Superior temporal gyrus (tissue), 1 donor: Measurements from ENCODE around the gene CDC6.

ENCODE experiments used
- DNase-seq: peaks from one replicate; pipeline ENCODE4 v3.0.0-alpha.2; 2016; ENCODE audit errors: extremely low spot score

Gene CDC6

DNA sequence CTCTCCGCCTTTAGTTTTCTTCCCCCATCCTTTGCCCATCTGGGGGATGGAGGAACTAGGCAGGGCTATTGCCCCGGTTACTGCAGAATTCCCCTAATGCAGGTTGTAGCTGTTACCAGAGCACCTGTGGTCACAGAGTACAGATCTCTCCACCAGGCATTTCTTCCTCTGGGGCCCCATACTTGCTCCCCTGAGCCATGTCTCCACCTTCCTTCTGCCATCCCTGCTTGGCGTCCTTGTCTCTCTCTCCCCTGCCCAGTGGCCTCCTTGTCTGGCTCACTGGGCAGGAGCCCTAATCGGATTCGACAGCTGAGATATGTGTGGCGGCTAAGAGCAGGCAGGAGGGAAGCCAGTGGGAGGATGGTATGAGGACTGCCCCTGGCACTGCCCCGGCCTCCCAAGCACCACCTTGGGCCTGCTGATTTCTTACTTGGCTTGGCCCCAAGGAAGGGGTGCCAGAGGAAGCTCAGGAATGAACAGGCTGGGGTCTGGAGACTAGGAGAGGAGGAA is 23.3 kb downstream of the CDC6 start:
- DNase-seq, result no peak

GRCh38 chr17:40311575-40311974 is 23.9 kb downstream of the CDC6 start:
- DNase-seq, result no peak

- DNase-seq, result peak; percentile 28
These were observed 24.6 kb downstream of the CDC6 start for GRCh38 chr17:40312131-40312731.

DNA sequence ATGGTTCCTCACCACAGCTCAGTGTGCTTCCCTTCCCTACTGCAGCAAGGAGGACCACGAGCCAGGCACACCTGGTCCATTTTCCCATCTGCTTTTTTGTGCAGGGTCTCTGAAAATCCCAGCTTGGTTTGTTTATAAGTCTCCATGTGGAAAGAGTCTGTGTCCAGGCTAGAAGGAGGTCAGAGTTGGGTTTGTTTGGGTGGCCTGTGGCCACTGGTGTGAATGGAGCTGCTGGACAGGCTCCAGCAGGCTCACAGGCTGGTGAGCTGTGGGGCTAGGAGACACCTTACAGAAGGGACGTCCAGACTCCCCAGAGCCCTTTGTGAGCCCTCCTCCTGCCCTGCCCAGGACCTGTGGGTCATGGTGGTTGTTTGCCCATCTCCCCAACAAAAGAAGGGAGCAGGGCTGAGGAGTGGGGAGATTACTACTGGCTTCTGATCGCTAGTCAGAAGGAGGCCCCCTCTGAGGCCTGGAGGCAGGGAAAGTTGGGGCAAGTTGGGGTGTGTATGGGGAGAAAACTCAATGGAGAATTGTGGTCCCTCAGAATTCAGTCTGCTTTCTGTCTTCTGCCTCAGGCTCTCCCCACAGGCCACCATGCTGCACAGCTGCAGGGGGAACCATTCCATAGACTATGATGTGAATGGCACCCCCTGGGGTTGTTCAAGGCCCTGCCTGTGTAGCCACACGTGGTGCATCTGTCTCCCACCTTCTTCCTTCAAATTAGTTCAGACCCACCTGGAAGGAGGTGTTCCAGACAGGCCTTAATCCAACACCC is 25.4 kb downstream of the CDC6 start:
- DNase-seq, result no peak

DNA sequence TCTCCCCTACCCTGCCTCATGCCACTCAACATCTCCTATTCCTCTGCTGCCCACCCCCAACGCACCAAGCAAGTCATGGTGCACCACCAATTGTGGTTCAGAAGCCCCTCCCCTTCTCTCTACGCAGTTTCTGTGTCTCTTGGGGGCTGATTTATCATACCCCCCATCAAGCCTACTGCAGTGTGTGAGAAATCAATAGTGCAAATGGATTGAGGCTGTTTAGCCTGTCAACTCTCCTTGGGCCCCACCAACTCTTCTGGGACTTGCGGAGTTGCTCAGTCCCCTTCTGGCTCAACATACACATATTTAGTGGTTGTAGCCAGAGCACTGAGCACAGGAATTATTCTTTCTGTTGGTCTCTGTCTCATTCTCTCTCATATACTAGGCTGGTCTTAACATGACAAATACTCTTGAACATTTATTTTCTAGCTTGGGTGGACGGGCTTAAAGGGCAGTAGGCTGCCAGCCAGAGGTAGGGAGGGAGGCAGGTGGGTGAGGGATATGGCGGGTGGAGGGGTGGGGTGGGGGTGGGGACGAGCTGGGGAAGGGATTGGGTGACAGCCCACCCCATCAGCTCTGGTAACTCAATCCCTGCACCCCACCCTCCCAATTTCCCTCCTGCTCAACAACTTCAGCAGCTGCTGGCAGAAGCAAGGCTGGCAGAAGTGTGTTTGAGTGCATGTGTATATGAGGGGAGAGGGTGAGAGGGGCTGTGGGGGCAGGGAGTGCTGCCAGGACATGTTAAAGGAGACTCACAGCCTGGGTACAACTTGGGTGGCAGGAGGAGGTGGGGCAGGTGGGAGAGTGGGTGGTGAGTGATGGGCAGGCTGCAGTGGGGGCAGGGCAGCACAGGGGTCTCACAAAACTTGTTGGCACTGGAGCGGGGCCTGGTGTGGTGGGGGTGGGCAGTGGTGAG is 26.2 kb downstream of the CDC6 start:
- no peak for DNase-seq

DNA sequence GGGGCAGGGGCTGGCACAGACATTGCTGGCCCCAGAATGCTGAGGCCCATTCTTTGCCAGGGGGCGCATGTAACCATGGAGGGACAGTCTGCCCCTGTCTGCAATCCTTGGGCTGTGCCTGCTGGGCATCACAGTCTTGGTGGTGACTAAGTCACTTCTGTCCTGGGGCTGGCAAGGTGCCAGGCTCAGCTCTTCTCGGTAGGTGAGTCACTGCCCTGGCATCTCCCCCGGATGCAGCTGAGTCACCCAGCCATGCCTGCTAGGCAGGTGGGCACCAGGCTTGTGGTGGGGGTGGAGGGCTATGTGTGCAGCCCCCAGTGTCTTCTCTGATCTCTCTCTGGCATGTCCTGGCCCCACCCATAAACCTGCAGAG is 26.9 kb downstream of the CDC6 start:
- DNase-seq, result no peak

DNA sequence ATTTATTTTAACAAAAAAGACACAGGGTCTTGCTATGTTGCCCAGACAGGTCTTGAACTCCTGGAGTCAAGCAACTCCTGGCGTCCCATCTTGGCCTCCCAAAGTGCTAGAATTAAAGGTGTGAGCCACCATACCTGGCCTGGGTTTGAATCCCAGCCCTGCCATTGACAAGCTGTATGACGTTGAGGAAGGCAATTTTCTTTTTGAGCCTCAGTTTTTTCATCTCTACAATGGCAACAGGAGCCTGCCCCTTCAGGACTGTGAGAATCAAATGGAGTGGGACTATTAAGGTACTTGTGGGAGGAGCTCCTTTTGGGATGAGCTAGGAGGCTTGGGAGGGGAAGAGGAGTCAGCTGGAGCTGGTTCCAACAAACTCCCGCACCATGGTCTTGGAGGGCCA is 27.5 kb downstream of the CDC6 start:
- no peak for DNase-seq

DNA sequence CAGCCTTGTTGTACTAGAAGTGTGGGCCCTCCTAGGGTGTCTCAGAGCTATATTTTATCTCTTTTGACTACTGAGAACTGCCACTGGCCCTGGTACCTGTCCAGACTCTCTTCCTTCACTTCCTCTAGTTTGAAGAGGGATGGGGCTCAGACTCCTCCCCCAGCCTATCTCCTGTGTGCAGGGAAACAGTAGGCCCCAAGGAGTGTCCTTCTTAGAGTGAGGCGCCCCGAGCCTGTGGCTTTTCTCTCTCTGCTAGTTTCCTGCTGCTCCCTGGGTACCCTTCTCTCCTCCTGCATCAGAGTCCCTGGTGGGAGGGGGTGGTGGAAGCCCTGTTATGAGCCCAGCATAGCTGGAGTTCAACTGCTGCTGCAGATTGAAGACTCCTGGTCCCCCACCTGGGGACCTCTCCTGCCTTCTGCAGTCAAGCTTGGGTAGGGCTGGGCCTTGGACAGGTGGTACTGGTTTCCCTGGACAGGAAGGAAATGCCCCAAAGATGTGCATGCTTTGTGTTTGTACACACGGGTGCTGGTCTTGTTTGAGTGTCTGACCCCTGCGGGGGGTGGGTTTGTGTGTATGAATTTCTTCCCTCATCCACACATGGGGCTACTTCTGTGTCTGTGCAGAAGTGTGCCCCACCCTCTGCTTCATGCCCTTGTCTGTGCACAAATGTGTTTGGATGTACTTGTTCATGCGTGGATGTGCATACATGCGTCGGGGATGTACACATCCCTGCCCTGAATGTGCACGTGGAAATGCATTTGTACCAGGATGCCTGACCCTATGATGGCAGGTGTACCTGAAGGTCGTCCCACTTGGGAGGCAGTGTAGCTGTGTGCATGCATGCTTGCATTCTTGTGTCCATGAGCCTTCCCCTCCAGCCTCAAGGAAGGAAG is 28.2 kb downstream of the CDC6 start:
- no peak for DNase-seq

- no peak for DNase-seq
These were observed 29.1 kb downstream of the CDC6 start for GRCh38 chr17:40316571-40317344.

GRCh38 chr17:40317345-40317873 is 29.7 kb downstream of the CDC6 start:
- DNase-seq, result peak; percentile 27

GRCh38 chr17:40317880-40318829 is 30.5 kb downstream of the CDC6 start:
- DNase-seq, result peak; percentile 88

DNA sequence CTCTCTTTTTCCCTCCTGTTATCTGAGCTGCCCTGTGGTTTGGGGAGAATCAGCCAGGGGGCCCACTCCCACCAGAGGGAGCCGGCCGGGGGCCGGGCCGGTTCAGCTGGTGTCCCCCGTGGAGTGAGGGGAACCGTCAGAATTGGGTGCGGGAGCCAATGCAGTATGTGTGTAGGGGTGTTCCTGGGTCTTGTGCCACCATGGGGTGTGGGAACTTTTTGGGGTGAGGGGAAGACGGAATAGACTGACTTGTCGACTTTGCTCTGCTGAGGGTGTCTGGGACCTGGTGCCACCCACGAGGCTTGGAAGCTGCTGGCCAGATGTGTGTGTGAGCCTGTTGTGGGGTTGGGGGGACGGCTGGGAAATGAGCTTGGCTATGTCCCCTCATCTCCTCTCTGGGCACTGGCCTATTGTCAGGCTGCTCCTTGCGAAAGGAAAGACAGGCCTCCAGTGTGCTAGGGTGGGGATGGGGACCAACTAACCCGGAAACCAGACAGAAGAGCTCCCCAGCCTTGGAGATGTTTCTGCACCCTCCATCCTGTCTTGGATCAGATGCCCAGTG is 31.2 kb downstream of the CDC6 start:
- DNase-seq, result no peak

DNA sequence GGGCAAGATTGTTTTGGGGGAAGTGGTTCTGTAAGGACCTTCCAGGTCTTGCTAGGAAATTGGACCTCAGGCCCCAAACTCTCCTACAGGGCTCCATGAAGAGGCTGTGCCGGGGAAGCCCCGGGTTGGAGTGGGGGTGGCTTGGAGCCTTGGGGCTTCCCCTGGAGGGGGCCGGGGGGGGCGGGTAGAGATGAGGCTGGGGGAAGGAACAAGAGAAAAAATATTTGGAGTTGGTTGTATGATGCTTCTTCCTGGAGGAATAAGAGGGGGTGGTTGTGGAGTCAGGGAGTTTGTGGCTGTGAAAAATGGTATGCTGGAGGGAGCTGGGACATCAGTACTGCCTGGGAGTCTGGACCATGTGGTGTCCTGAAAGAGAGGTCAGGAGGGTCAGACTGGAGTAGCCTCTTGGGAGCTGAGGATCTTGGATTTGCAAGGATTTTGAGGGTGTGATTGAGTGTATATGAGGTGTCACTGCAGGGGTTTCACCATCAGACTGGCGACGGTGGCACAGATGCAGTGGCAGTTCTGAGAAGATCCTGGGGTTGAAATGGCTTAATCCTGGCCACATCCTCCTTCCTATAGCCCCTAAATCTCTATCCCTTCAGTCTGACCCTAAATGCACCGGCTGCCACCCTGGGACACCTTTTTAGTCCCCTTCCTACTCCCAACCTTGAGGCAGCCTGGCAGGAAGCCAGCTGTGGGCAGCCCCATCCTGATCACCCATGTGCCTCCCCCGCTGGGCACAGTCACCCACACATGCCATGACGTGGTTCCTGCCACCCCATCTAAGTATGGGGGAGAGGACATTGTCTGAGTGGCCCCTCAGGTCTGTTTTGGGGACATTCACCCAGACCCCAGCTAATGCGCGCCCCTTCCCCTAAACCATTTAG is 32.2 kb downstream of the CDC6 start:
- no peak for DNase-seq

DNA sequence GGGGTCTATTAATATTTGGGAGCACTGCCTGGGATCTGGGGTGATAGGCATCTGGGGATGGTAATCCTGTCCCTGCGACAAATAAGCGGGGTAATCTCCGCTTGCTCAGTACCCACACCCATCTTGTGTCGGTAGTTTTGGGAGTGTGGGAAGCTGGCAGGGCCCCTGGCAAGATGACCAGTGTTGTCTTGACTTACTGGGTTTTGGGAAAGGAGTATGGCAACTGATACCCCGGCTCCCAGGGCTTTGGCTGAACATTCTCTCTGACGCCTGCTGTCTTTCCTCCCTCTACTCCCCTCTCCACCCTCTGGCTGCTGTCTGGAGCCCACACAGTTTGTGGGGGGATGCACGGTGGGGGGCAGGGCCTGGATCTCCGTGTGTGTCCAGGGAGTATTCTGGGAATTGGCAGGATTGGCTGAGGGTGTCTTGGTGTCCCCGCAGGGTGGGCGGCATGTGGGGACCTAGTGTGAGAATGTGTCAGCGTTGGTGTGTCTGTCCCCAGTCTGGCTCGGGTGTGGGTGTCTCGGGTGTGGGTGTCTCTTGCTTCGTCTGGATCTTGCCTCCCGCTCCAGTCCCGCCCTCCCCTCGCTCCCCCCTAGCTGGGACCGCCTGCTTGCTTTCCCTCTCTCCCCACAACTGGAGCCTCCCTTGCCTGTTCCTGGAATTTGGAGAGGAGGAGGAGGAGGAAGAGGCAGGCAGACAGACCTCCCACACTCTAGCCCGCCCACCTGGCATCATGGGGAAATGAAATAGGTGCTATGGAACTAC is 33.3 kb downstream of the CDC6 start:
- DNase-seq, result no peak

- no peak for DNase-seq
These were observed 33.8 kb downstream of the CDC6 start for GRCh38 chr17:40321524-40321929.

DNA sequence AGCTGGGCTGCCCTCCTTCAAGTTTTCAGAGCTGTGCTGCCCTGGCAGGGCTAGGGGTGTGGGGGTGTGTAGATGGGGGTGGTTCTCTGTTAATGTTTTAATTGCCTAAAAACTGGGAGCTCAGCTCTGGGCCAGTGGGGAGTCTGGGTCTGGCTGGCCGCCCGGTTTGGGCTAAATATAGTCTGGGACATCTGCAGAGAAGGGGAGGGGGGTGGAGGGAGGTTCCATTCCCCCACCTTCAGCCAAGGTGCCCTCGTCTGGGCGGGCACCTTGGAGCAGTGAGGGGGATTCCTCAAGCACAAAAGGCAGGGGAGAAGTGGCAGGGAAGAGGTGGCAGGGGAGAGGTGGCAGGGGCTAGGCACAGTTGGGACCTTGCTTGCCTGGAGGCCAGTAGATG is 34.3 kb downstream of the CDC6 start:
- no peak for DNase-seq
